NT2/D1 (cell line): ENCODE data around the gene EIF4G3.

Experiments used
- DNase-seq: peaks from one replicate; pipeline ENCODE4 v3.0.0-alpha.2; 2011; ENCODE audit warnings: low read depth, low spot score
- H3K27me3 ChIP-seq: 2 replicates; pipeline ENCODE4 v1.6.0; 2011; ENCODE audit warnings: mild to moderate bottlenecking; ENCODE audit not compliant: insufficient read length, insufficient read depth
- H3K36me3 ChIP-seq: 2 replicates; pipeline ENCODE4 v1.6.1; 2011; ENCODE audit warnings: mild to moderate bottlenecking, low read length, mixed read lengths; ENCODE audit not compliant: insufficient read depth, insufficient read length
- H3K4me1 ChIP-seq: 2 replicates; pipeline ENCODE4 v1.5.1; 2011; ENCODE audit not compliant: insufficient read depth, insufficient read length
- H3K4me3 ChIP-seq: 2 replicates; pipeline ENCODE4 v1.5.1; 2011; ENCODE audit warnings: low read depth; ENCODE audit not compliant: insufficient read length
- H3K9ac ChIP-seq: 2 replicates; pipeline ENCODE4 v1.6.0; 2011; ENCODE audit warnings: low read depth; ENCODE audit not compliant: insufficient read length
- H3K9me3 ChIP-seq: 2 replicates; pipeline ENCODE4 v1.5.1; 2011; ENCODE audit warnings: mild to moderate bottlenecking, low read length; ENCODE audit not compliant: insufficient read depth
- SUZ12 ChIP-seq: IDR thresholded peaks from 2 replicates; pipeline ENCODE4 v1.6.1; 2011; ENCODE audit not compliant: insufficient read length, insufficient read depth; ENCODE audit errors: extremely low read depth
- YY1 ChIP-seq: IDR thresholded peaks from 2 replicates; pipeline ENCODE4 v1.6.1; 2011; ENCODE audit not compliant: insufficient read length, insufficient read depth
- ZNF274 ChIP-seq: IDR thresholded peaks from 2 replicates; pipeline ENCODE4 v1.6.1; 2011; ENCODE audit warnings: mild to moderate bottlenecking, low read depth, low read length

Gene EIF4G3

GRCh38 chr1:20947409-20947808 lies 229.3 kb downstream of the EIF4G3 start:
- H3K27me3 ChIP-seq, result no peaks in the 10 kb centered on the region
- H3K4me3 ChIP-seq, result no peak overlapping the region
- H3K36me3 ChIP-seq, result peaks cover 3% of the 10 kb centered on the region
- no peak overlapping the region for H3K9ac ChIP-seq
- TF ChIP-seq SUZ12, result no peak
- TF ChIP-seq YY1, result no peak
- no peak for TF ChIP-seq ZNF274
- no peaks in the 10 kb centered on the region for H3K9me3 ChIP-seq
- DNase-seq, result no peak
- no peaks in the 10 kb centered on the region for H3K4me1 ChIP-seq

- no peaks in the 10 kb centered on the region for H3K9me3 ChIP-seq
- H3K27me3 ChIP-seq, result no peaks in the 10 kb centered on the region
- H3K4me1 ChIP-seq, result no peaks in the 10 kb centered on the region
- no peak overlapping the region for H3K9ac ChIP-seq
- no peak for TF ChIP-seq ZNF274
- TF ChIP-seq SUZ12, result no peak
- TF ChIP-seq YY1, result no peak
- peaks cover 5% of the 10 kb centered on the region for H3K36me3 ChIP-seq
- no peak overlapping the region for H3K4me3 ChIP-seq
- no peak for DNase-seq
These were observed 240.1 kb downstream of the EIF4G3 start for GRCh38 chr1:20936621-20937020.

- no peak overlapping the region for H3K9ac ChIP-seq
- no peaks in the 10 kb centered on the region for H3K4me1 ChIP-seq
- H3K27me3 ChIP-seq, result no peaks in the 10 kb centered on the region
- H3K4me3 ChIP-seq, result no peak overlapping the region
- no peak for TF ChIP-seq ZNF274
- no peak for TF ChIP-seq SUZ12
- TF ChIP-seq YY1, result no peak
- peaks cover under 1% of the 10 kb centered on the region for H3K36me3 ChIP-seq
- no peak for DNase-seq
- H3K9me3 ChIP-seq, result no peaks in the 10 kb centered on the region
These were observed 240.5 kb downstream of the EIF4G3 start for GRCh38 chr1:20936216-20936615.

GRCh38 chr1:20935717-20936116 lies 241.0 kb downstream of the EIF4G3 start:
- Histone ChIP-seq H3K9me3 (no peaks in the 10 kb centered on the region), H3K27me3 (no peaks in the 10 kb centered on the region), H3K9ac (no peak overlapping the region), H3K36me3 (no peaks in the 10 kb centered on the region), H3K4me1 (no peaks in the 10 kb centered on the region), H3K4me3 (no peak overlapping the region)
- TF ChIP-seq ZNF274, result no peak
- TF ChIP-seq YY1, result no peak
- TF ChIP-seq SUZ12, result no peak
- DNase-seq, result no peak

- Histone ChIP-seq H3K4me3 (no peak overlapping the region), H3K4me1 (no peaks in the 10 kb centered on the region), H3K9me3 (no peaks in the 10 kb centered on the region), H3K36me3 (no peaks in the 10 kb centered on the region), H3K9ac (no peak overlapping the region), H3K27me3 (no peaks in the 10 kb centered on the region)
- no peak for DNase-seq
- TF ChIP-seq YY1, result no peak
- TF ChIP-seq ZNF274, result no peak
- TF ChIP-seq SUZ12, result no peak
These were observed 244.2 kb downstream of the EIF4G3 start for GRCh38 chr1:20932437-20932977.

GRCh38 chr1:20931930-20932436 lies 244.7 kb downstream of the EIF4G3 start:
- no peak overlapping the region for H3K9ac ChIP-seq
- DNase-seq, result no peak
- TF ChIP-seq SUZ12 (no peak), ZNF274 (no peak), YY1 (no peak)

GRCh38 chr1:20930427-20930826 lies 246.3 kb downstream of the EIF4G3 start:
- Histone ChIP-seq H3K27me3 (no peaks in the 10 kb centered on the region), H3K36me3 (no peaks in the 10 kb centered on the region), H3K4me3 (no peak overlapping the region), H3K9me3 (no peaks in the 10 kb centered on the region), H3K4me1 (no peaks in the 10 kb centered on the region), H3K9ac (no peak overlapping the region)
- TF ChIP-seq YY1 (no peak), ZNF274 (no peak), SUZ12 (no peak)
- DNase-seq, result no peak

More at GRCh38 chr1:20931930-20932436, 244.7 kb downstream of the EIF4G3 start:
- H3K9me3 ChIP-seq, result no peaks in the 10 kb centered on the region
- no peak overlapping the region for H3K4me3 ChIP-seq
- no peaks in the 10 kb centered on the region for H3K36me3 ChIP-seq
- no peaks in the 10 kb centered on the region for H3K27me3 ChIP-seq
- H3K4me1 ChIP-seq, result no peaks in the 10 kb centered on the region
